Upper lobe of left lung (tissue), 4 donors: ENCODE measurements around the gene SELPLG.
"Not testable (repeated sequence)": the region's sequence is repeated elsewhere in the genome, so short reads cannot be mapped to it uniquely, and the experiment has no call there.

Source experiments
- POLR2A ChIP-seq, 4 donors: fragments of 450-650 bp; IDR thresholded peaks; one replicate each; pipeline ENCODE4 v1.5.1; 2016 to 2017; ENCODE audit warnings: antibody characterized with exemption in 4 of 4, mild to moderate bottlenecking in 2 of 4
- POLR2AphosphoS5 ChIP-seq, 2 donors: sonication (generic); formaldehyde crosslinking; IDR thresholded peaks; one replicate each; pipeline ENCODE4 v1.5.1; 2017; ENCODE audit warnings: antibody characterized with exemption in 2 of 2
- TF ChIP-seq, protein P1 (sequence below), 6 experiments: fragments of 450-650 bp in 4 of 6; fragments of 200-600 bp in 2 of 6; sonication (generic) in 2 of 6; IDR thresholded peaks; one replicate each; pipeline ENCODE4 v1.5.1; 2016 to 2019; ENCODE audit warnings: antibody characterized with exemption in 6 of 6

DNA sequence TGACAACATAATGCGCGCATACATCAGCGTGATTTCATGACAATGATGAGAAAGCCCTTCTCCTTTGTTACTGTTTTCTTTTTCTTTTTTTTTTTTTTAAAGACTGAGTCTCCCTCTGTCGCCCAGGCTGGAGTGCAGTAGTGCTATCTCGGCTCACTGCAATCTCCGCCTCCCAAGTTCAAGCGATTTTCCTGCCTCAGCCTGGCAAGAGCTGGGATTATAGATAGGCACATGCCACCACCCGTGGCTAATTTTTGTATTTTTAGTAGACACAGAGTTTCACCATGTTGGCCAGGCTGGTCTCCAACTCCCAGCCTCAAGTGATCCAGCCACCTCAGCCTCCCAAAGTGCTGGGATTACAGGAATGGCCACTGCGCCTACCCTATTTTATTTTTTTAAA lies 20.9 kb upstream of the SELPLG start:
- TF ChIP-seq, protein P1, sequence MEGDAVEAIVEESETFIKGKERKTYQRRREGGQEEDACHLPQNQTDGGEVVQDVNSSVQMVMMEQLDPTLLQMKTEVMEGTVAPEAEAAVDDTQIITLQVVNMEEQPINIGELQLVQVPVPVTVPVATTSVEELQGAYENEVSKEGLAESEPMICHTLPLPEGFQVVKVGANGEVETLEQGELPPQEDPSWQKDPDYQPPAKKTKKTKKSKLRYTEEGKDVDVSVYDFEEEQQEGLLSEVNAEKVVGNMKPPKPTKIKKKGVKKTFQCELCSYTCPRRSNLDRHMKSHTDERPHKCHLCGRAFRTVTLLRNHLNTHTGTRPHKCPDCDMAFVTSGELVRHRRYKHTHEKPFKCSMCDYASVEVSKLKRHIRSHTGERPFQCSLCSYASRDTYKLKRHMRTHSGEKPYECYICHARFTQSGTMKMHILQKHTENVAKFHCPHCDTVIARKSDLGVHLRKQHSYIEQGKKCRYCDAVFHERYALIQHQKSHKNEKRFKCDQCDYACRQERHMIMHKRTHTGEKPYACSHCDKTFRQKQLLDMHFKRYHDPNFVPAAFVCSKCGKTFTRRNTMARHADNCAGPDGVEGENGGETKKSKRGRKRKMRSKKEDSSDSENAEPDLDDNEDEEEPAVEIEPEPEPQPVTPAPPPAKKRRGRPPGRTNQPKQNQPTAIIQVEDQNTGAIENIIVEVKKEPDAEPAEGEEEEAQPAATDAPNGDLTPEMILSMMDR (IDR thresholded peaks at IDR 0.05): not testable (repeated sequence)
- TF ChIP-seq POLR2A, POLR2AphosphoS5 (IDR thresholded peaks at IDR 0.05): not testable (repeated sequence)
